Uterus (tissue), 2 donors: ENCODE results near the gene DEFB131B.

Experiments used
- POLR2A ChIP-seq, 2 donors: fragments of 450-650 bp; IDR thresholded peaks; one replicate each; pipeline ENCODE4 v1.6.1; 2016; ENCODE audit warnings: antibody characterized with exemption in 2 of 2, mild to moderate bottlenecking in 1 of 2, moderate library complexity in 1 of 2
- TF ChIP-seq, protein P1 (sequence below), 4 experiments: fragments of 200-600 bp in 2 of 4; fragments of 450-650 bp in 2 of 4; sonication (generic) in 2 of 4; IDR thresholded peaks; one replicate each; pipeline ENCODE4 v1.5.1; 2016 to 2019; ENCODE audit warnings: antibody characterized with exemption in 4 of 4, mild to moderate bottlenecking in 2 of 4, moderate library complexity in 1 of 4

DNA sequence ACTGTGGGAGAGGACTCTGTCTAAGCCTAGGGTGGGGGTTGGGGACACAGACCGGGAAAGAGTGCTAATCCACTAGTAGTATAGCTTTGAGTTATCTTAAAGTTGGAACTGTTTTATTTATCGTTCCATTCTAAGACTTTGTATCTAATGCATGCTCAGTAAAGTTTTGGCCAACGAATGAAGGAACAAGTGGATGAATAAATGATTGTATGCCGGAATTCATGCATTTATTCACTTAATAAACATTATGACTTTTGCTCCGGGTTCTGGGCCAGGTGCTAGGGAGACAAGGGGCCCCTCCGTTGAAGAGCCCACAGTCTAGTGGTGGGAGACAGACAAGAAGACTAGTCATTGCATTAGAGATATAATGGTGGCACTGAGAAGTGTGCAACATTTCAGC lies 51.2 kb downstream of the DEFB131B start:
- TF ChIP-seq, protein P1, sequence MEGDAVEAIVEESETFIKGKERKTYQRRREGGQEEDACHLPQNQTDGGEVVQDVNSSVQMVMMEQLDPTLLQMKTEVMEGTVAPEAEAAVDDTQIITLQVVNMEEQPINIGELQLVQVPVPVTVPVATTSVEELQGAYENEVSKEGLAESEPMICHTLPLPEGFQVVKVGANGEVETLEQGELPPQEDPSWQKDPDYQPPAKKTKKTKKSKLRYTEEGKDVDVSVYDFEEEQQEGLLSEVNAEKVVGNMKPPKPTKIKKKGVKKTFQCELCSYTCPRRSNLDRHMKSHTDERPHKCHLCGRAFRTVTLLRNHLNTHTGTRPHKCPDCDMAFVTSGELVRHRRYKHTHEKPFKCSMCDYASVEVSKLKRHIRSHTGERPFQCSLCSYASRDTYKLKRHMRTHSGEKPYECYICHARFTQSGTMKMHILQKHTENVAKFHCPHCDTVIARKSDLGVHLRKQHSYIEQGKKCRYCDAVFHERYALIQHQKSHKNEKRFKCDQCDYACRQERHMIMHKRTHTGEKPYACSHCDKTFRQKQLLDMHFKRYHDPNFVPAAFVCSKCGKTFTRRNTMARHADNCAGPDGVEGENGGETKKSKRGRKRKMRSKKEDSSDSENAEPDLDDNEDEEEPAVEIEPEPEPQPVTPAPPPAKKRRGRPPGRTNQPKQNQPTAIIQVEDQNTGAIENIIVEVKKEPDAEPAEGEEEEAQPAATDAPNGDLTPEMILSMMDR (IDR thresholded peaks at IDR 0.05), result no peak
- TF ChIP-seq POLR2A (IDR thresholded peaks at IDR 0.05), result no peak
